NCI-H2029 treated with DMSO at 0.1 percent for 48 hours (cell line): Measurements from ENCODE around the gene SCUBE3.

Experiments
- DNase-seq: peaks from one replicate; lab custom pipeline; 2025; lab: John Stamatoyannopoulos, UW

SCUBE3 gene

DNA sequence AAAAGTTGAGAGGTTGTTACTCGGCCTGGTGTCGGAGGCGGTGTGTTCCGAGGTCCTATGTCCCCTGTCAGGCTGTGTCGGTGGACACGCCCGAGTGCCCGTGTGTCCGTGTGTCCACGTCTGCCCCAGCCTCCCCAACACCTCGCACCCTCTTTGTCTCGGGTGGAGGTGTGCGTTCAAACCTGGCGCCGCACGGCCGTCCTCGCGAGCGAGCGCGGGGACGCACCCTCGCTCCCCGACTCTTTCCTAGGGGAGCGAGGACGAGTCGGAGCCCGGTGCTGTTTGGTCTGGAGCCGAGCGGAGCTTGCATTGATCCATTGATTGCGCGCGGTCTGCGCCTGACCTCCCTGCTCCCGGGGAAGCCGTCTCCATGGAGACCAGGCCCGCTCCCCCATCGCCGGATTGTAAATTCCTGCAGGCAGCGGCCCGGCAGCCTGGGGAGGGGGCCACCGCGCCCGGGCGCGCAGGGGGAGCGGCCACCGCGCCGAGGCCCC is 411 bp upstream of the SCUBE3 start:
- no peak for DNase-seq

DNA sequence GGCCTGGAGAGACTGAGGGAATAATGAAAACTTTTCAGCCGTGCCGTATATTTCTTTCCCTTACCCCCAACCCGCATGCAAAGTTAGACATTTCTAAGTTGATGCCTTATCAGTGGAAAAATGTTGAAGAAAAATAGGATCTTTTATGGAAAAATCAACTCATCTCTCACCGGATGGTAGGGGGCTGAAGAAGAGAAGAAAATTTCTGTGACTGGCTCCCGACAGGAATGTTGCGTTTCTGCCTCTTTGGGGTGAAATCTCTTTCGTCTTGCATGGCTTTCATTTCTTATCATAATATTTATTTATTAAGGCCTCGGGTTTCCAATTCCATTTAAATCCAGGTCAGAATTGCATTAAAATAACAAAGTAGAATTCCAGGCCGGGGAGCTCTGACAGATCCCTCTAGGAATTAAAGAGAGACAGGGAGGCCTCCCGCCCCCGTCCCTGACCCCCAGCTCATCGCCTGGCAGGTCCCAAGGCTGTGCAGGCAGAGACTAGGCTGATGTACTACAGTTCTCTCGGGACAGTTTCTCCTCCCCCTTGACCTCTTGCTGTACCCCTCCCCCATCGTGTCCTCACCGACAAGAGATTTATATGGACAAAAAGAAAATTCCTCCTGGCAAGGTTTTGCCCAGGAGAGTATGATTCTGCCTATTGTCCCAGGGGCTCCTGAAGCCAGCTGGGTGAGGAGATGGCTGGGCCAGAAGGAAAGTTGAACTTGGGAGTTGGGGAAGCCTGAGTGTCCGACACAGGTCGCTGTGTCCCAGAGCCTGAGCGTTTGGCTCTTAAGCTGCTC is 1.3 kb downstream of the SCUBE3 start:
- no peak for DNase-seq

DNA sequence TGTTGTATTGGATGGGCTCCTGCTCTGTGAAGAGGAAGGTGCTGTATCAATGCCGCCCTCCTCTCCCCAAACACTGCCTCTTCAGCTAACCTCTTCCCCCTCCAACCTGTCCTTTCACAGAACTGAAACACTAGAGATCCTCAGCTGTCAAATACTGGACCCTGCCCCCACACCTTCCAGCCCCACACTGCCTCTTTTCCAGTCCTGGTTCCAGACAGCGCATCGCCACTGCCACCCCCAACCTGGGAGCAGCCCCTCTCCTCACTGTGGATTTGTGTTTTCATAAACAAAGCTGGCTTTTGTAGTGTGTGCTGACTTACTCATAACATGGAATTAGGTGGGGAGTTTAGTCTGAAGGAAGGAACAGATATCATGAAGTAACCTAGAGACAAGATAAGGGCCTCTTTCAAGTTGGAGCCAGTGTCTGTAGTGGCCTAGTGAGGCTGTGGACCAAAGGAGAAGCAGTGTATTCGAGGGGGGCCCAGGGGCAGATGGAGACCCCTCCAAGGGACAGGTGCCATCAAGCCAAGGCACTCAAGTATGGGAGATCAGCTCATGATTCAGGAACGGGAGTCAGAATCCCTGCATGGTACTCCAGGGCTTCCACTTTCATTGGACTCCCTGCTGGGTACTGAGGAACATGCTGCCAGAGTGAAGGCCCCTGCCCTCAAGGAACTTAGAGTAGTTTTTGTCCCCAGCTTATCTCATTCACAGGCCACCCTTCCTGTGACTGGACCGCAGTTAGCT is 2.1 kb downstream of the SCUBE3 start:
- DNase-seq = no peak

DNA sequence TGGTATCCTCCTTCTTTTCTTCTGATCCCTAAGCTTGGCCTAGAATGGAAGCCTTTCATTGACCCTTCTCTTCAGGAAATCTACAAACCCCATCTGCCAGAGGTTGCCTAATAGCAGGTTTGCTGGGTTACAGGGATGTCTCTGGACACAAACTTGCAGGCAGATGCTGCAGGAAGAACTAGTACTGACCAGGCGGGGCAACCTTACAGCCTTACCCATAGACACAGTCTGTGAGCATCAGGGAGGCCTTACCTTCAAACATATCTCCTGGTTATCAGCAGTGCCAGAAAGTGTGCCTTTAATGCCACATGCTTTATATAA is 2.6 kb downstream of the SCUBE3 start:
- no peak for DNase-seq

DNA sequence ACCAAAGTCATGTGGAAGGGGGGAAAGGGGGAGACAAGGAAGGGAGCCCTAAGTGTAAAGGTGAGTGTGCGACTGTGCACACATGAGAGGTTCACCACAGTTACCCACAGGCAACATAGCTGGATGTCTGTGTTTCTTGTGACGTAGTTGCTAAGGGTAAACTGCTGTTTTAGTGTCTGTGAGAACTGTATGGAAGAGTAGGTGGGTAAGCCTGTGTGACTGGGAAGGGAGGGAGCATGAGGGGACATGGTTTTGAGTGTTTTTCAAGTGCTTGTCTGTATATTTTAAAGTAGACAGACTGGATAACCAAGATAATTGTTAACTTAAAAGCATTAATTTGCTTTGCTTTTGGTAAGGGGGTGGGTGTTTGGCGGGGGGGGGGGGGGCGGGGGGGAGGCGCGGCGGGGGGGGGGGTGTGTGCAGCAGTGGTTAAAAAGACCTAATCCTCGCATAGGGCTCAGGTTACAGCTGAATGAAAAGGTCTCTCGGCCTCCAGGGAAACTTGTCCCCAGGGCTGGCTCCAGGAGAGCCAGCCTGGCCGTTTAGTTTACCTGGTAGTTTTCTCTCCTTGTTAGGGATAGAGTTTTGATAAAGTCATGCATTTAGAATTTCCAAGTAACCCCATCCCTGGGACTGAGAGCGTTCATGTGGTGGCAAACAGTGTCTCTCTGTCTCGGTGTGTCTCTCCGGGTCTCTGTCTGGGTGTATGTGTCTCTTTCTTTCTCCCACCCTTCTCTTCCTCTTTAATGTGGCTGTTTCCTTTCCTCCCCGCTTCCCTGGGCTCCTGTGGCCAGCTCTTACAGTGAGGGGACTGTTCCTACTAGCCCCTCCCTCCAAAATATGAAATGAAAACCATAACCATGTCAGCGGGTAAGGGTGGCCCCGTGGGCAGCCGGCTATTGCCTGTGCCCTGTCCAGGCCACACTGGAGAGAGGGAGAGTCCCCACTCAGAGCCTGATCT is 3.4 kb downstream of the SCUBE3 start:
- peak; percentile 13 for DNase-seq

DNA sequence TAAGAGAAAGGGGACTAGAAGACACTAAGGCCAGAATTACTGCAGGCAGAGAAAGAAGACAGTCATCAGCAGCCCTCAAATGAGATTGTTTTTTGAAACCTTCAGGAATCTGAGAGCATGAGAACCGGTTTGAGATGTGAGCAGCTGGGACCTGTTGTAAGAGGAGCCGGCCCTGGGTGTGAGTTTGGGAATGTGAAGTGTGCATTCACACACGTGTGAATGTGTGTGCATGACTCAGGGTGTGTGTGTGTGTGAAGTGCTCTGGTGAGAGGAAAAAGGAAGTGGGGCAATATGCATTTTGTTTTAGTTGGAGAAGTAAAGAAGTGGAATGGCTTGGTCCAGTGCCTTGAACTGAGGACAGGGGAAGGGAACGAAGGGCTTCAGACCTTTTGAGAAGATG is 4.3 kb downstream of the SCUBE3 start:
- DNase-seq = no peak

DNA sequence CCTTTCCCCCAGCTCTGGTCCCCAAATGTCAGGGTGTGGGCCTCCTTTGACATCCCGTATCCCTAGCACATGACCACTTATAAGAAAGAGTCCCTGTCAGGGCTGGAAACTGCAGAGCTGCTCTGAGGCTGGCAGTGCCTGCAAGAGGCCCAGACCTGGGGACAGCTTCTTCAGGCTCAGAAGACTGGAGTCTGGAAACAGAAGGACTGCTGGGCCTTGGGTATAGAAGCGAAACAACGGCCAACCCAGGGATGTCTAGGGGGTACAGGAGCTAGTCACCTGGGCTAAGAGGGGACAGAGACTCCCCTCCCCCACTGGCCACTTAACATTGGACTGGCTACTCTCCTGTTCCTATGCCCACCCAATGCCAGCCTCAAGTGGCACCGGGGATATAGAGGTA is 4.7 kb downstream of the SCUBE3 start:
- no peak for DNase-seq

DNA sequence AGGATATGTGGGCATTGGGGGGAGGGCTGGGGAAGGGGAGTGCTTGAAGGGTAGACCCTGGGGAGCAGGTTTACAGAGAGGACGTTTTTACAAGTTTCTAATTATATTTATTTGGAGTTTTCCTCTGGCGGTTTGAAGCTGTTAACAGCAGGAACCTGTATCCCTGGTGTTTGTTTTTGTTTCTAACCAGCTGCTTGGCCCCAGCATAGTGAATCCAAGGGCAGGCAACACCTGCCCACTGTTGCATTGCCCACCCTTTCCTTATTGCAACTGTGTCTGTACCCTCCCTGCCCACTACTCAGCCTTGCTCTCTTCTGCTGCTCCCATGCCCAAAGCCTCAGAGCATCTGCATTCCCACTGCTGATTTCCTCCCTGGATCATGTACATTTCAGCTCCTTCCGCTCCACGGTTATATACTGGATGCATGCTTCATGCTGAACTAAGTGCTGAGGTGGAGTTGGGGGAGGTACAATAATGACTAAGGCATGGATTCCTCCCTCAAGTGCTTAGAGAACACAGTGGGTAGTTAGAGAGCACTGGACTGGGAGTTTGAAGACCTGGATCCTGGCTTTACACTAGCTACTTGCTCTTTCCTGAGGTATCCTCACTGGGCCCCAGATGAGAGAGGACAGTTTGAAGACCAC is 6.0 kb downstream of the SCUBE3 start:
- no peak for DNase-seq

DNA sequence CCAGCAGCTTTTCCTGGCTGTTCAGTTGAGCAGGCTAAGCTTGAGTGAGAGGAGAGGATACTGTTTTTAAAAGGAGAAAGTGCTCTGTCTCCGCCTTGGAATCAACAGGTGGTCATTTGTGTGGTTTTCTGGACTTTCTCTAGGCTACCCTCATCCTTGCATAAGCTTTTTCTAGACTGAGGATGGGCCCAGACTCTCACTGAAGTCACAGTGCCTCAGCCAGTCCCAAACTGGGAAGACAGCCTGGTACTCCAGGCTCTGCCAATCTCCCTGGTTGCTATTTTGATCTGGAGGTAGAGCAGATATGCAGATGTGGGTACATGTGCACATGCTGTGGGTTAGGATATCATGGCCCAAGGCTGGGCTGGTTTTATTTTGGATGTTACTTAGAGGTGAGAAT is 7.0 kb downstream of the SCUBE3 start:
- DNase-seq = no peak

DNA sequence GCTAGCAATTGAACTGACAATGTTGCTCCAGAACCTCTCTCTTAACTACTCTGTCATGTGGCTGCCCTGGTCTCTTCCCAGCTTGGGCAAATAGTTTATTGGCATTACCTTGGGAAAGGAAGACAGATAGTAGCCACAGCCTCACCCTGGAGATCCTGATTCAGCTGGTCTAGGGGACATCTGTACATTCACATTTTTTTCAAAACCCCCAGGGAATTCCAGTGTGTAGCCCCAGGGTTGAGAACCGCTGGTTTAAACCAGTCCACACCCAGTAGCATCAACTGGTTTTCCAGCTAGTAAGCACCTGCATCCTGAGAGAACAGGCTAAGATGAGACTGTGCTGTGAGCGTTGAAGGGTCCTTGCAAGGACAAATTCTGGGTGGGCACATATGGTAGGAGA is 9.6 kb downstream of the SCUBE3 start:
- DNase-seq = no peak

DNA sequence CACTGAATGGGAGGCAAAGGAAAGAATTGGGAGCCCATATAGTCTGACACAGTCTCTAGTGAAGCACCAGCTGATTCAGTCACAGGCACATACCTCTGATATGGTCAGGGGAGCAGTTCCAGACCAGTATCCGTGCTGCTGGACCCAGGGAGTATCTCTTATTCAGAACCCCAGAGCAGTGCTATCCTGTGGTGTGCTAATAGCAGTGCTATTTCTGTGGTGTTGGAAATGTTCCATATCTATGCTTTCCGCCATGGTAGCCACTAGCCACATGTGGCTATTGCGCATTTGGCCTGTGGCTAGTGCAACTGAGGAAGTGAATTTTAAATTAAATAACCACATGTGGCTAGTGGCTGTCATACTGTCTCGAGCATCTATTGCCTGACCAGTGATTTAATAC is 11.0 kb downstream of the SCUBE3 start:
- no peak for DNase-seq

DNA sequence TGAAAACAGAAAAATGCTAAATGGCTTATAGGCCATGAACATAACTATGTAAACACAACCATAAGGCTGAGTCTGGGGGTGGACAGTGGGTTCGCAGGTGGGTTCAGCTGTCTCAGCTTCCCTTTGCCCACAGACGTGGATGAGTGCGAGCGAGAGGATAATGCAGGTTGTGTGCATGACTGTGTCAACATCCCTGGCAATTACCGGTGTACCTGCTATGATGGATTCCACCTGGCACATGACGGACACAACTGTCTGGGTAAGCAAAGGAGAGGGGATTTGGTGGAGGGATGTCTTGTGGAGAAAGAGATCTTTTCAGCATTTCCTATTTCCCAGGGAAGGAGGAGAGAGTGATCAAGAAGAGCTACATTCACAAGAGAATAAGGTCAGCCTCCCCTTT is 14.7 kb downstream of the SCUBE3 start:
- DNase-seq = no peak

DNA sequence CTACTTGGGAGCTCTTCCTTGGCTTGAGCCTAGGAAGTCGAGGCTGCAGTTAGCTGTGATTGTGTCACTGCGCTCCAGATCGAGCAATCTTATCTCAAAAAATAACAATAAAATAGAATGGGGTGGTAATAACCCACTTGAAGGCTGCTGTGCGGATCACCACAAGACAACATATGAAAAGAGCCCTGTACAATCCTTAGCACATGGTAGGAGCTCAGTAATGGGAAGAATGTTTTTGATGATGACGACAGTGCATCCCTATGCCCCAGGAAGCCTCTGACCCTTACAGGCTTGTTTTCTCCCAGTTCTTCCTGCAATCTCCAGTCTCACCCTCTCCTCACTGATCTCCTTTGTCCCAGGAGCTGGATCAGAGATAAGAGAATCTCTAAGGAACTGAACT is 15.5 kb downstream of the SCUBE3 start:
- DNase-seq = no peak

DNA sequence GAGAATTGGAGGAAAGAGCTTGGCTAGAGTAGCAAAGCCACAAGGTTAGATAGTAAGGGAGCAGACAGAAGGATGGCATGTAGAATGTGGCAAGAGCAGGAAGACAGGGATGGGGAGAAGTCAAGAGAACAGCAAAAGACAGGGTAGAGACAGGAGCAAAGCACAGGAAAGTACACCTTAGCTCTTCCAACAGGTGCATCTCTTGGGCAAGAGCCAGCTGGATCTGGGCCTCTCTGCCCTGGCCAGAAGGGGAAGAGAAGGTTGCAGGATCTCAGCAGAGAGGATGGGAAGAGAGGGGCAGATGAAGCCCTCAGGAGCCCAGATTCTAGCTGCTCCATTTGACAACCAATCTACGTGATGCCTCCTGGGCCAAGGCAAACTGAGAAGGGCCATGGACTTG is 16.7 kb downstream of the SCUBE3 start:
- DNase-seq = peak; percentile 43

DNA sequence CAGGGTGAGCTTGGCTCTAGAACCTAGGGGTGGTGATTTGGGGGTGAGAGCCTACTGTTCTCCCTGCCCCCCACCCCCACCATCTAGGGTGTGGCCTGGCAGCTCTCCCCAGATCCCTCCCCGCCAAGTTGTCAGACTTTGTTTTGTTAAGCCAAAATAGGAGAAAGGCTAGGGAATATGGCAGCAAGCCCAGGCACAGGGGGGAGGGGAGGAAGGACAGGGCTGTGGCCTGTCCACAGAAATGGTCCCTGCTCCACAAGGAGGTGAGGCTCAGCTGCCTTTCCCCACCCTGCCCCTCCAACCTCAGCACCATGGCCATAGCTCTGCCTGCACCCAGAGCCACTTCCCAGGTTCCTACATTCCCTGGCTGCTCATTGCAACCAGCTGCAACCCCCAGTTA is 17.2 kb downstream of the SCUBE3 start:
- DNase-seq = peak; percentile 27

DNA sequence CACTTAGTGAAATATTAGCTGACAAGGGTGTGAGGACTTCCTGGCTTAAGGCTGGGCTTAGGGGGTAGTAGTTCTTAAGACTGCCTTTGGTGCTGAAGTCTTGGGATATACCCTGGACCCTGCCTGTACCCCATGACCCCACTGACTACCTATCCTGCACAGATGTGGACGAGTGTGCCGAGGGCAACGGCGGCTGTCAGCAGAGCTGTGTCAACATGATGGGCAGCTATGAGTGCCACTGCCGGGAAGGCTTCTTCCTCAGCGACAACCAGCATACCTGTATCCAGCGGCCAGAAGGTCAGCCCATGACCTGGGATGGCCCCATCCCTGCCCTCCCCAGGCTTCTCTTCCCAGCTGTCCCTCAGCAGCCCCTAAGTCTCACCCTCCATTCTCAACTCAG is 17.8 kb downstream of the SCUBE3 start:
- DNase-seq = no peak

DNA sequence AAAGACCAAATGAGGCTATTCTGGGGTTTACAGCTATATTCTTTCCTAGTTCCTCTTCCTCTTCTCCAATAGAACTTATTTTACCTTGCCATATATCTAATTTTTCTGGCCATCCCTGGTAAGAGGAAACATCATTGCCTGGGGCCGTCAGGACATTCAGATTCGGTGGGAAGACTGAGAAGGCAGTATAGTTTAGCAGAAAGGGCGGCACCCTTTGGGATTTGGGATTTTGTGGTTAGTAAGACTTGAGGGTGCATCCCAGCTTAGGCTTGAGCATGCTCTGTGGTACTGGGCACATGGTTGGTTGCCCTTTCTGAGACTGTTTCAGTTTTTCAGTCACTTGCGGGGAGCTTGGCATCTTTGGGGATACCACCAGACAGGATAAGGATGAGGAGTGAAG is 21.1 kb downstream of the SCUBE3 start:
- DNase-seq = no peak

DNA sequence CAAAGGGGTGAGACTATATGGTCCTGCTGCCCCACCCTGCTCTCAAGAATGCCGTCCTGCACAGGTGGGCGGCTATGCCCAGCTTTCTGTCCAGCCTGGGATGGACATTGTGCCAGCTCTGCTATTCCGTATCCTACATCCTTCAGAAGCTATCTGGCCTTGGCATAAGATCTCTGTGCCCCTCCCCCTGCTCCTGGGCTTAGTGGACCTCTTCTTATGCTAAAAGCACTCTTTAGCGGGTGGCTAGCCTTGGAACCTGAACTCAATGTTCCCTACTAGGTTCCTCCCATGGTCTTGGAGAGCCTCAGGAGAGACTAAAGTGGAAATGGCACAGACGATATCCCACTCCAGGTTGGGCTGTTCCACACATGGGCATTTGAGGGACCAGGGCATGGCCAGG is 22.5 kb downstream of the SCUBE3 start:
- DNase-seq = no peak

DNA sequence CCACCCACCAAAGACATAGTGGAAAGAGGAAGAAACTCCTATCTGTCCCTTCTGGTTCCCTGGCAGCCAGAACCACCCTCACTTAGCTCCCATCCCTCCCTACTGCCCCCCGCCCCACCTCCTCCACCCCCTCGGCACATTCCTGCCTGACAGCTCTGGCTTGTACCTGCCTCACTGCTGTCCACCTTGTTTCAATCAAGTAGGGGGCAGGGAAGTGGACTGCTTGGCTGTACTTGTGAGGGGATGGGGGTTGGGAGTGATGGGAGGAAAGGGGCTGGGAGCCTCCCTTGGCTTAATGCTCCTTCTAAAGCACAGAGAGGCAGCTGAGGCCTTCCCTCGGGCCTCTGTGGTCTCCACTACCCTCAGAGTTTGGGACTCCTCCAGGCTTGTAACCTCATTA is 23.7 kb downstream of the SCUBE3 start:
- no peak for DNase-seq

DNA sequence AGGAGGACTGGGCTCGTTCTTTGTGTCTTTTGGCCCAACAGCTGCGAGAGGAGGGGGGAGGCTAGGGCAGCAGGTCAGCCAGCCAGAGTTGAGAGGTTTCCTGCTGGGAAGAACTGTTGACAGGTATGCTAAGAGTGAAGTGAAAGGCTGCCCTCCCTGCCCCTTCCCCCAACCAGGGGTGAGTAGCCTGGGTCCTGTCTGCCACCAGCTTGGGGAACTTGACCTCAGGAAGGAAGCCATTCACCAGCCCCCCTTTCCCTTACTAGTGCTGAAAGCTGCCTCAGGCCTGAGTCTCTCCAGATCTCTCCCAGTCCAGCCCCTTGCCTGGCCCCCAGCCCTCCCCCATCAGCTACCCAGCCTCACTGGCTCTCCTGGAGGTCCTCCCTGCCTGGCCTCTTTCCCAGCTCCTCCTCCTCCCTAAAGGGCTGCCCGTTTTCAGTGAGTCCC is 25.1 kb downstream of the SCUBE3 start:
- no peak for DNase-seq

DNA sequence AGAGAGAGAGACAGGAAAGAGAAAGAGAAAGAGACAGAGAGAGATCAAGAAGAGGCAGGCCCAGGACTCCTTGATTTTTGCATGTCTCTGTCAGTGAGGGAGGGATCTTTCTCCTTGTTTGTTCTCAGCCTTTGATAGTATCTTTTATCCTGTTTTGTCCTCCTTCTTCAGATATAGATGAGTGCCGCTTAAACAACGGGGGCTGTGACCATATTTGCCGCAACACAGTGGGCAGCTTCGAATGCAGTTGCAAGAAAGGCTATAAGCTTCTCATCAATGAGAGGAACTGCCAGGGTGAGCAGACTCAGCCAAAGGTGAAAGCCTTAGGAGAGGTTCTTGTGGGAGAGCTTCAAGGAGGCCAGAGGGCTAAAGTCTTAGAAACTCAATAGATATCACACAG is 25.8 kb downstream of the SCUBE3 start:
- DNase-seq = no peak
